Lung microvascular endothelial cell (primary cell): ENCODE results near the gene NME7. TPM values are rescaled to one million over a fixed set of nuclear protein-coding genes. Genes with fewer than 3 reads are reported as not detected.
"Not testable (repeated sequence)": the region's sequence is repeated elsewhere in the genome, so short reads cannot be mapped to it uniquely, and the experiment has no call there.

Experiments used
- DNase-seq, 2 donors: peaks; one replicate each; pipeline versions ENCODE4 v3.0.0 to v3.0.0-alpha.2; 2010; ENCODE audit warnings: low read depth in 2 of 2
- total RNA-seq: library from RNA; depleted of rRNA; stranded (reverse); fragments of >200 nt; gene quantifications from 2 replicates; pipeline ENCODE4 v1.2.1, GENCODE V29; 2014

NME7 gene
- total RNA-seq, 1 donor from 2014 or later: 9.5 TPM

- DNase-seq: not testable (repeated sequence)
Measured at GRCh38 chr1:169342096-169342495, 25.5 kb downstream of the NME7 start.

GRCh38 chr1:169340882-169341281 is 26.7 kb downstream of the NME7 start:
- no peak for DNase-seq

GRCh38 chr1:169339773-169340172 is 27.8 kb downstream of the NME7 start:
- no peak for DNase-seq

GRCh38 chr1:169338617-169339016 is 29.0 kb downstream of the NME7 start:
- no peak for DNase-seq

- not testable (repeated sequence) for DNase-seq
Measured at GRCh38 chr1:169336947-169337715, 30.5 kb downstream of the NME7 start.

GRCh38 chr1:169334727-169335126 is 32.9 kb downstream of the NME7 start:
- not testable (repeated sequence) for DNase-seq

- no peak for DNase-seq
Measured at GRCh38 chr1:169330927-169331326, 36.7 kb downstream of the NME7 start.

GRCh38 chr1:169329383-169329782 is 38.2 kb downstream of the NME7 start:
- no peak for DNase-seq

GRCh38 chr1:169327875-169328274 is 39.7 kb downstream of the NME7 start:
- no peak for DNase-seq

GRCh38 chr1:169326956-169327268 is 40.7 kb downstream of the NME7 start:
- DNase-seq: peak; percentile 77 to 79

GRCh38 chr1:169326261-169326955 is 41.2 kb downstream of the NME7 start:
- peak in 1 of 2 donors; percentile 45 for DNase-seq

- no peak for DNase-seq
Measured at GRCh38 chr1:169325117-169325516, 42.5 kb downstream of the NME7 start.

- DNase-seq: no peak
Measured at GRCh38 chr1:169322138-169322537, 45.5 kb downstream of the NME7 start.

- peak in 1 of 2 donors; percentile 33 for DNase-seq
Measured at GRCh38 chr1:169321539-169321938, 46.1 kb downstream of the NME7 start.

GRCh38 chr1:169318536-169319244 is 48.9 kb downstream of the NME7 start:
- no peak for DNase-seq

GRCh38 chr1:169316556-169316955 is 51.0 kb downstream of the NME7 start:
- DNase-seq: peak in 1 of 2 donors; percentile 3

GRCh38 chr1:169312084-169312954 is 55.3 kb downstream of the NME7 start:
- DNase-seq: peak in 1 of 2 donors; percentile 85

GRCh38 chr1:169309178-169310166 is 58.1 kb downstream of the NME7 start:
- peak; percentile 3 to 18 for DNase-seq

- DNase-seq: no peak
Measured at GRCh38 chr1:169308313-169309039, 59.1 kb downstream of the NME7 start.
